AG04449 (cell line): ENCODE data around the gene C16orf89.

Experiments
- CTCF ChIA-PET: fragments of 350-600 bp; formaldehyde crosslinking; extraction: SDS; loops from one replicate; lab custom pipeline; 2021; ENCODE audit warnings: antibody characterized with exemption; lab: Yijun Ruan, JAX
- POLR2A ChIA-PET: fragments of 400-600, 350-600 bp; formaldehyde crosslinking; extraction: SDS; loops from one replicate; lab custom pipeline; 2020; ENCODE audit warnings: antibody characterized with exemption, inconsistent platforms; lab: Yijun Ruan, JAX
- DNase-seq: peaks from one replicate; pipeline ENCODE4 v3.0.0-alpha.2; 2010; ENCODE audit warnings: low read depth, low spot score
- H3K4me3 ChIP-seq: 2 replicates; pipeline ENCODE4 v1.5.1; 2011; ENCODE audit warnings: low read depth, mild to moderate bottlenecking, control low read depth, low read length
- TF ChIP-seq, protein P1 (sequence below): IDR thresholded peaks from one replicate; pipeline ENCODE4 v1.5.1; 2011; ENCODE audit warnings: mild to moderate bottlenecking, moderate library complexity, low read length, control low read depth, inconsistent platforms; ENCODE audit not compliant: insufficient read depth; ENCODE audit errors: missing control alignments

Gene C16orf89

DNA sequence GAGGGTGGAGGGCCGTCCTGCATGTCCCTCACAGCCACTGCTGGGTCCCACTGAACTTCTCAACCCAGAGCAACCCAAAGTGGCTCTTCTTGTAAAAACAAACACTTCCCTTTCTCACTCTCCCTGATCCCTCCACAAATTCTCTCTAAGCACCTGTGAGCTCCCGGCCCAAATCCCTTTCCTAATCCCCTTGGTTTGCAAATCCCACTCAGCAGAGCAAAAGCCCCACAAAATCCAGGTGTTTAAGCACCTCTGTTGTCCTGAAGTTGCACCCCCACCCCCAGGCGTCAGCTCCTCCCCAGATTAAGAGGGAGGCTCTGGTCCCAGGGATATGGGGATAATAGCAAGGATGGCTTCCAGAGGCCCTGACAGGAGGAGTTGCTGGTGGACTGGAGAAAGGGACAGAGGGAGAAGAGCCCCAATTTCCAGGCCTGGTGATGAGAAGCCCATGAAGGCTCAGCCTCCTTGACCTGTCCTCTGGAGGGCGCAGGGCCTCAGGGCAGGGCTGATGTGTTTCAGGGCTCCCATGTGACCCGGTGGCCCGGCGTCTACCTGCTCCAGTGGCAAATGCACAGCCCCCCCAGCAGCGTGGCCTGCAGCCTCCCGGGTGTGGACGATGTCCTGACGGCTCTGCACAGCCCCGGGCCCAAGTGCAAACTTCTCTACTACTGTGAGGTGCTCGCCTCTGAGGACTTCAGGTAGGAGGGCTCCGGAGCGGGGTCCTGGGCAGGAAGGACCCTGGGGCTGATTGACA is 55.0 kb downstream of the C16orf89 start:
- H3K4me3 ChIP-seq, result no peak overlapping the region
- ChIA-PET POLR2A (no interaction called here), CTCF (no interaction called here)
- no peak for DNase-seq
- TF ChIP-seq, protein P1, sequence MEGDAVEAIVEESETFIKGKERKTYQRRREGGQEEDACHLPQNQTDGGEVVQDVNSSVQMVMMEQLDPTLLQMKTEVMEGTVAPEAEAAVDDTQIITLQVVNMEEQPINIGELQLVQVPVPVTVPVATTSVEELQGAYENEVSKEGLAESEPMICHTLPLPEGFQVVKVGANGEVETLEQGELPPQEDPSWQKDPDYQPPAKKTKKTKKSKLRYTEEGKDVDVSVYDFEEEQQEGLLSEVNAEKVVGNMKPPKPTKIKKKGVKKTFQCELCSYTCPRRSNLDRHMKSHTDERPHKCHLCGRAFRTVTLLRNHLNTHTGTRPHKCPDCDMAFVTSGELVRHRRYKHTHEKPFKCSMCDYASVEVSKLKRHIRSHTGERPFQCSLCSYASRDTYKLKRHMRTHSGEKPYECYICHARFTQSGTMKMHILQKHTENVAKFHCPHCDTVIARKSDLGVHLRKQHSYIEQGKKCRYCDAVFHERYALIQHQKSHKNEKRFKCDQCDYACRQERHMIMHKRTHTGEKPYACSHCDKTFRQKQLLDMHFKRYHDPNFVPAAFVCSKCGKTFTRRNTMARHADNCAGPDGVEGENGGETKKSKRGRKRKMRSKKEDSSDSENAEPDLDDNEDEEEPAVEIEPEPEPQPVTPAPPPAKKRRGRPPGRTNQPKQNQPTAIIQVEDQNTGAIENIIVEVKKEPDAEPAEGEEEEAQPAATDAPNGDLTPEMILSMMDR, result no peak

DNA sequence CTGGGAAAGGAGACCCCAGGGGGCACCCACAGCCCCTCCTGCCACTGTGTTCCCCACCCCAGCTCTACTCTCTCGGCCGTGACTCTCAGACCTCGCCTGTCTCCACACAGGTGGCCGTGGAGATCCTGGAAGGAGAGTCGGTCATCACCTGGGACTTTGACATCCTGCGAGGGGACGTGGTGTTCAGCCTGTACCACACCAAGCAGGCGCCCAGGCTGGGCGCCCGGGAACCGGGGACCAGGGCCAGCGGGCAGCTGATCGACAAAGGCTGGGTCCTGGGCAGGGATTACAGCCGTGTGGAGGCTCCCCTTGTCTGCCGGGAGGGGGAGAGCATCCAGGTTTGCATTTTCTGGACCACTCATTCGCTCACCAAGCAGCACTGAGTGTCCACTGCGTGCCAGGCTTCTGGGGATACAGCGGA is 57.4 kb downstream of the C16orf89 start:
- H3K4me3 ChIP-seq, result no peak overlapping the region
- TF ChIP-seq, protein P1, result no peak
- ChIA-PET CTCF (no interaction called here), POLR2A (no interaction called here)
- no peak for DNase-seq

DNA sequence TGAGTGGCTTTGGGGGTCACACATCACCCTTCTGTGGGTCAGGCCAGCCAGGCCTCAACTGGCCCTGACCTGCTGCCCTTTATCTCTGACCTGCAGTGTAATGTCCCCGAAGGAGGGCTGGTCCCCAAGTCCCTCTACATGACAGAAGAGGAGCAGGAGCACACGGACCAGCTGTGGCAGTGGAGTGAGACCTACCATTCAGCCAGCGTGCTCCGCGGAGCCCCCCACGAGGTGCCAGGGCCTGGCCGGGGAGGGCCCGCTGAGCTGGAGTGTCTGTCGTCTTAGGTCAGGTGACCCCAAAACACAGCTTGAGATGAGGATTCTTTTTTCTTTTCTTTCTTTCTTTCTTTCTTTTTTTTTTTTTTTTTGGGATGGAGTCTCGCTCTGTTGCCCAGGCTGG is 58.5 kb downstream of the C16orf89 start:
- H3K4me3 ChIP-seq, result no peak overlapping the region
- TF ChIP-seq, protein P1, result no peak
- CTCF ChIA-PET, result no interaction called here
- POLR2A ChIA-PET, result no interaction called here
- DNase-seq, result no peak

DNA sequence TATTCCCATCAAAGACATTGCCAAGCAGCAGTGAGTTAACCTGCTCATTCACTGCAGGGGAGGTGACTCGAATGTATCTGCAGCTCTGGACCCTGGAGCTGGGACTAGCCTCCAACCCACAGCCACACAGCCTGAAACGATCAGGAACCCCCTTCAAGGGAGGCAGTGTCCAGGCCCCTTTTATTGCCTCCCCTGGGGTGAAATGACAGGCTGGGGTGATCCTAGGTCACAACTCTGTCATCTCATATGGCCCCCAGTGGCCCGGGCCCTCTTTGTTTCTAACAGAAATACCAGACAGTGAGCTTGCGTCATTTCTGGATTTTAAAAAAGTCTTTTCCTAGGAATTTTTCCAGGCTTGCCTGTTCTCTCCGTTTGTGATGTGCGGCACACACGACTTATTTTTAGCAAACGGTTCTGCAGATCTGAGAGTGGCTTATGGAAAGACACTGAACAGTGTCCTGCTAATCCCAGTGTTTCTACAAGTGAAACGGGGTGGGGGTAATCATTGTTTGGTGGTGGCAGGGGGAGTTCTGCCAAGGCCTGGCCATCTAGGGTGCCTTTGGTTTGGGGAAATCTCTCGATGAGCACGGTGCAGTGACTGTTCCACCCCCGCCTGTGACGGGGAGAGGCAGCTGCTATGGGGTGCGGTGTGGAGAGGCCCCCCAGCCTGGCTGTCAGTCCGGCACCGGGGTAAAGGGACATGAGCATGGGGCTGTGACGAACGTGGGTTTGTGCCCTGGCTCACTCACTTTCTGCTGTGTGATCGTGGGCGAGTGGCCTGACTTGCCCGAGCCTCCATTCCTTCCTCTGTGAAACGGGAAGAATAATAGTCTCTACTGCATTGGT is 59.2 kb downstream of the C16orf89 start:
- TF ChIP-seq, protein P1, result no peak
- no peak overlapping the region for H3K4me3 ChIP-seq
- ChIA-PET CTCF (no interaction called here), POLR2A (no interaction called here)
- no peak for DNase-seq

DNA sequence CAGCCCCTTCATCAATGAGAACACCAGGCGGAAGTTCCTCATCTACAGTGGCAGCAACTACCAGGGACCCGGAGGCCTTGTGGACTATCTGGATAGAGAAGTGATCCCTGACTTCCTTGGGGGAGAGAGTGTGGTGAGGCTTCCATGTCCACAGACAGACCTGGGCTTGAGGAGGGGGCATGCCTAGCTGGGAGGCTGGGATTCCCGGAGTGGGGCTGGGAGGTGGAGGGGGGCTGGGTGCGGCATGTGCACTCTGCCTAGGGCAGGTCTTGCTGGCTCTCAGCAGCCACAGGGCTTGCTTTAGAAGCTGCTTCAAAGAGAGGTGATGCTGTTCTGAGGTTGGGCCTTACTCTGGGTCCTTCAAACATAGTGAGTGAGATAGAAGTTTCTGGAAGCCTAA is 59.8 kb downstream of the C16orf89 start:
- TF ChIP-seq, protein P1, result no peak
- ChIA-PET POLR2A (no interaction called here), CTCF (no interaction called here)
- no peak overlapping the region for H3K4me3 ChIP-seq
- DNase-seq, result no peak

DNA sequence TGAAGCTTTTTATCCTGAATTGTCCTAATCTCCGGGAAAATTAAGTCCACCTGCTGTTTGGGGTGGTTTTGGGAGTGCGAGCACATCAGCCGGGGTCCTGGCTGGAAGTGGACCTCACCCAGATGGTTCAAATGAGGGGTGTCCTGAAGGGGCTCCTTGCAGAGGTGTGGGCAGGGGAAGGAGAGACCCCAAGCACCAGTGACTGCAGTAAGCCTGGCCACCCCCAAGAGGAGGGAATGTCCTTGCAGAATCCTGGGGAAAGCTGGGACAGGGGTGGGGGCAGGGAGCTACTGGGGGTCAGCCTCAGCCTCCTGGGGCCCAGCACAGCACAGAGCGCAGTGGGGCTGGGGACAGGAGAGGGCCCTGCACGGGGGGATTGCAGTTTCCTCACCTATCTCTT is 61.4 kb downstream of the C16orf89 start:
- CTCF ChIA-PET, result no interaction called here

More for the DNA sequence above, 61.4 kb downstream of the C16orf89 start:
- TF ChIP-seq, protein P1, result no peak
- H3K4me3 ChIP-seq, result no peak overlapping the region
- POLR2A ChIA-PET, result interaction anchor here (0.6 kb wide), 1 partner anchor 68 kb away, joined by 3 read pairs; no protein-coding TSS in a partner anchor
- no peak for DNase-seq
